Measurements from ENCODE around the gene CFAP65. TPM values are rescaled to one million over a fixed set of nuclear protein-coding genes. Genes with fewer than 3 reads are reported as not detected.

CFAP65 gene
- total RNA-seq, 1 donor from 2014 or later = not detected

- Mint-ChIP-seq H3K9me3 (no peaks in the 10 kb centered on the region), H3K4me3 (no peak overlapping the region), H3K27me3 (ENCODE audit: low read depth) (peaks cover 65% of the 10 kb centered on the region), H3K27ac (no peak overlapping the region), H3K36me3 (no peaks in the 10 kb centered on the region), H3K4me1 (no peaks in the 10 kb centered on the region)
- no peak for DNase-seq (ENCODE audit: low spot score in 2 of 2, unreplicated experiment in 2 of 2)
- no peak for TF ChIP-seq CTCF (IDR thresholded peaks at IDR 0.05; ENCODE audit: unreplicated experiment)
These were observed 17.3 kb downstream of the CFAP65 start for GRCh38 chr2:219024059-219024458.

GRCh38 chr2:219023045-219023605 is 18.2 kb downstream of the CFAP65 start:
- Mint-ChIP-seq H3K9me3 (no peaks in the 10 kb centered on the region), H3K27ac (no peak overlapping the region), H3K27me3 (ENCODE audit: low read depth) (peaks cover 65% of the 10 kb centered on the region), H3K36me3 (no peaks in the 10 kb centered on the region), H3K4me1 (no peaks in the 10 kb centered on the region), H3K4me3 (no peak overlapping the region)
- no peak for TF ChIP-seq CTCF (IDR thresholded peaks at IDR 0.05; ENCODE audit: unreplicated experiment)
- no peak for DNase-seq (ENCODE audit: low spot score in 2 of 2, unreplicated experiment in 2 of 2)

GRCh38 chr2:219022616-219023015 is 18.7 kb downstream of the CFAP65 start:
- Mint-ChIP-seq H3K27me3 (ENCODE audit: low read depth) (peaks cover 65% of the 10 kb centered on the region), H3K36me3 (no peaks in the 10 kb centered on the region), H3K4me1 (no peaks in the 10 kb centered on the region), H3K27ac (no peak overlapping the region), H3K9me3 (no peaks in the 10 kb centered on the region), H3K4me3 (no peak overlapping the region)
- DNase-seq (ENCODE audit: low spot score in 2 of 2, unreplicated experiment in 2 of 2) = no peak
- TF ChIP-seq CTCF (IDR thresholded peaks at IDR 0.05; ENCODE audit: unreplicated experiment) = no peak

- TF ChIP-seq CTCF (IDR thresholded peaks at IDR 0.05; ENCODE audit: unreplicated experiment) = no peak
- Mint-ChIP-seq H3K9me3 (no peaks in the 10 kb centered on the region), H3K36me3 (no peaks in the 10 kb centered on the region), H3K27ac (no peak overlapping the region), H3K27me3 (ENCODE audit: low read depth) (peaks cover 65% of the 10 kb centered on the region), H3K4me3 (no peak overlapping the region), H3K4me1 (no peaks in the 10 kb centered on the region)
- no peak for DNase-seq (ENCODE audit: low spot score in 2 of 2, unreplicated experiment in 2 of 2)
These were observed 19.3 kb downstream of the CFAP65 start for GRCh38 chr2:219022041-219022440.

GRCh38 chr2:219021591-219021990 is 19.7 kb downstream of the CFAP65 start:
- TF ChIP-seq CTCF (IDR thresholded peaks at IDR 0.05; ENCODE audit: unreplicated experiment) = no peak
- Mint-ChIP-seq H3K4me1 (no peaks in the 10 kb centered on the region), H3K27ac (no peak overlapping the region), H3K9me3 (no peaks in the 10 kb centered on the region), H3K4me3 (no peak overlapping the region), H3K36me3 (no peaks in the 10 kb centered on the region), H3K27me3 (ENCODE audit: low read depth) (peaks cover 65% of the 10 kb centered on the region)
- DNase-seq (ENCODE audit: low spot score in 2 of 2, unreplicated experiment in 2 of 2) = no peak
